OCI-LY3 (cell line): Measurements from ENCODE around the gene MLLT10.
"Not testable (repeated sequence)": the region's sequence is repeated elsewhere in the genome, so short reads cannot be mapped to it uniquely, and the experiment has no call there.

Source experiments
- H2AFZ ChIP-seq: fragments of 200-600, 300-600 bp; shearing (Covaris generic); 2 replicates; pipeline ENCODE4 v1.6.0; 2014; ENCODE audit warnings: antibody characterized with exemption, low read depth, low read length
- H3K27ac ChIP-seq: fragments of 200-600, 300-600 bp; sonication (generic); 2 replicates; pipeline ENCODE4 v1.5.1; 2014; ENCODE audit warnings: mild to moderate bottlenecking, low read length, moderate library complexity, mixed read lengths
- H3K27me3 ChIP-seq: fragments of 200-600, 300-600 bp; sonication (generic); 2 replicates; pipeline ENCODE4 v1.6.1; 2014; ENCODE audit warnings: low read depth, low read length, mixed read lengths
- H3K36me3 ChIP-seq: fragments of 200-600, 300-600 bp; sonication (generic); replicated peaks from 2 replicates; pipeline ENCODE3; 2014; ENCODE audit warnings: low read depth, low read length, mixed read lengths
- H3K4me1 ChIP-seq: fragments of 300-600, 200-600 bp; sonication (generic); 2 replicates; pipeline ENCODE4 v1.6.1; 2014; ENCODE audit warnings: low read length, mixed read lengths
- H3K4me2 ChIP-seq: fragments of 200-600, 300-600 bp; sonication (generic); 2 replicates; pipeline ENCODE4 v1.6.1; 2014; ENCODE audit warnings: low read length, mixed read lengths
- H3K4me3 ChIP-seq: fragments of 300-600, 200-600 bp; sonication (generic); 2 replicates; pipeline ENCODE4 v1.5.1; 2014; ENCODE audit warnings: antibody characterized with exemption, mild to moderate bottlenecking, low read length, moderate library complexity
- H3K79me2 ChIP-seq: fragments of 300-600, 200-600 bp; shearing (Covaris generic); 2 replicates; pipeline ENCODE4 v1.6.1; 2014; ENCODE audit warnings: mild to moderate bottlenecking, low read length, mixed read lengths
- H3K9ac ChIP-seq: fragments of 300-600, 200-600 bp; shearing (Covaris generic); 2 replicates; pipeline ENCODE4 v1.6.0; 2014; ENCODE audit warnings: mild to moderate bottlenecking, low read length, moderate library complexity
- H3K9me3 ChIP-seq: fragments of 200-600, 300-600 bp; shearing (Covaris generic); 2 replicates; pipeline ENCODE4 v1.6.1; 2014; ENCODE audit warnings: low read length, mixed read lengths; ENCODE audit not compliant: insufficient read depth
- H4K20me1 ChIP-seq: fragments of 200-600, 300-600 bp; sonication (generic); 2 replicates; pipeline ENCODE4 v1.6.1; 2016; ENCODE audit warnings: low read length, mixed read lengths; ENCODE audit not compliant: insufficient read depth
- EZH2phosphoT487 ChIP-seq: fragments of 200-600 bp; shearing (Covaris generic); IDR thresholded peaks from 2 replicates; pipeline ENCODE4 v1.6.1; 2018; ENCODE audit warnings: antibody characterized with exemption, mixed run types, low read depth
- TF ChIP-seq, protein P1 (sequence below): fragments of 200-600, 300-600 bp; sonication (generic); IDR thresholded peaks from 2 replicates; pipeline ENCODE4 v1.5.1; 2014; ENCODE audit warnings: antibody characterized with exemption, low read length, low read depth

The MLLT10 gene

DNA sequence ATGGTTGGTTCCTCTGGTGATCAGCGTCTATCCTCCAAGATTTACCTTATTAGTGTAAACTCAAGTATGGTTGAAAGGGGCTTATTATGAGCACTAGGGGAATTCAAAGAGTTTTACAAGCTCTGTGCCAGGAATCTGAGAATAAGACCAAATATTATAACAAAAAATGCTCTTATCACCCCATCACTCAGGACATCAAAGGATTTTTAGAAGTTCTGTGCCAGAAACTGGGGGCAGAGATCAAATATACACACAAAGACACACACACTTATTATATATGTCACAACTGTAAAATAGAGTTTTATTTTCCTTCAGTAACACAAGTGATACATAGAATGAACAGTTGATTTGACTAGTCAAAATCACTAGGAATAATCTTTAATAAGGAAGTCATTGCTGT lies 89.3 kb downstream of the MLLT10 start:
- H4K20me1 ChIP-seq: no peaks in the 10 kb centered on the region
- H3K79me2 ChIP-seq: no peaks in the 10 kb centered on the region
- H3K4me2 ChIP-seq: no peak overlapping the region
- no peak overlapping the region for H3K27ac ChIP-seq
- no peak overlapping the region for H3K9ac ChIP-seq
- TF ChIP-seq, protein P1, sequence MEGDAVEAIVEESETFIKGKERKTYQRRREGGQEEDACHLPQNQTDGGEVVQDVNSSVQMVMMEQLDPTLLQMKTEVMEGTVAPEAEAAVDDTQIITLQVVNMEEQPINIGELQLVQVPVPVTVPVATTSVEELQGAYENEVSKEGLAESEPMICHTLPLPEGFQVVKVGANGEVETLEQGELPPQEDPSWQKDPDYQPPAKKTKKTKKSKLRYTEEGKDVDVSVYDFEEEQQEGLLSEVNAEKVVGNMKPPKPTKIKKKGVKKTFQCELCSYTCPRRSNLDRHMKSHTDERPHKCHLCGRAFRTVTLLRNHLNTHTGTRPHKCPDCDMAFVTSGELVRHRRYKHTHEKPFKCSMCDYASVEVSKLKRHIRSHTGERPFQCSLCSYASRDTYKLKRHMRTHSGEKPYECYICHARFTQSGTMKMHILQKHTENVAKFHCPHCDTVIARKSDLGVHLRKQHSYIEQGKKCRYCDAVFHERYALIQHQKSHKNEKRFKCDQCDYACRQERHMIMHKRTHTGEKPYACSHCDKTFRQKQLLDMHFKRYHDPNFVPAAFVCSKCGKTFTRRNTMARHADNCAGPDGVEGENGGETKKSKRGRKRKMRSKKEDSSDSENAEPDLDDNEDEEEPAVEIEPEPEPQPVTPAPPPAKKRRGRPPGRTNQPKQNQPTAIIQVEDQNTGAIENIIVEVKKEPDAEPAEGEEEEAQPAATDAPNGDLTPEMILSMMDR: no peak
- TF ChIP-seq EZH2phosphoT487: no peak
- H3K9me3 ChIP-seq: no peaks in the 10 kb centered on the region
- H3K36me3 ChIP-seq: no peaks in the 10 kb centered on the region
- H2AFZ ChIP-seq: no peak overlapping the region
- H3K4me1 ChIP-seq: no peaks in the 10 kb centered on the region
- no peaks in the 10 kb centered on the region for H3K27me3 ChIP-seq
- H3K4me3 ChIP-seq: no peak overlapping the region

DNA sequence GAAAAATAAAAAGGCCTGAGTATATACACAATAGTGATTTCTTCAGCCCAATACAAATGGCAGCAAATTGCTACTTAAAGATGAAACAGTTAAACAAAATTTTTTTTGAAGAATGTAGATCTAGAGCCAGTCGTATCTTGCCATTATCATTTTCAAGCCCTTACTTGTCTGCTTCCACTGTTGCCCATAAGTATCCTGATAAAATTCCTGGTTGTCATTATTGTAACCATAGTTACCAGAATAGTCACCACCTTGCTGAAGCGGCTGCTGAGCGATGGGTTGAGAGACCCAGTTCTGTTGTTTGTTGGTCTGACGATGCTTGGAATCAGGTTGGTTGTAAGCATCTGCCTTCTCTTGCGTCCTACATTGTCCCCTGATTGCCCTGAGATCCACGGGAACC lies 90.4 kb downstream of the MLLT10 start:
- H3K27ac ChIP-seq, H2AFZ ChIP-seq, H3K27me3 ChIP-seq, H3K9me3 ChIP-seq, H3K4me1 ChIP-seq, H3K4me3 ChIP-seq, H4K20me1 ChIP-seq, H3K36me3 ChIP-seq, H3K79me2 ChIP-seq, H3K9ac ChIP-seq, H3K4me2 ChIP-seq: not testable (repeated sequence)

DNA sequence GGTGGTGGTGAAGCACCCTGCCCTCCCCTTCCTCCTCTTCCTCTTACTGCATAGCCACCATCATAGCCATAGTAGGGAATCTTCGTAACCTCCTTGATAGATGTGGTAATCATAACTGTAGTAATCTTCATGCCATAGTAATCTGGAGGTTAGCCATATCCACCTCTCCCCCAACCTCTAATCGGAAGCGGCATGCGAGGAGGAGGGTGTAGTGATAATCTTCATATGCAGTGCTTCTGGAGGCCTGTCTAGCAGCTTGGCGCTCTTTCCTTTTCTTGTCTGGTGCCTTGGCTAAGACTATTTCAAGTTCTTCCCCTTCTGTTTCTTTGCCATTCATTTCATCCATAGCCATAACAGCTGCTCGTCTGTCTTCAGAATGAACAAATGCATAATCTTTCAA lies 90.9 kb downstream of the MLLT10 start:
- Histone ChIP-seq H3K4me1 (no peaks in the 10 kb centered on the region), H3K9me3 (no peaks in the 10 kb centered on the region), H3K27me3 (no peaks in the 10 kb centered on the region), H3K9ac (no peak overlapping the region), H3K4me3 (no peak overlapping the region), H3K27ac (no peak overlapping the region), H3K36me3 (no peaks in the 10 kb centered on the region), H3K79me2 (no peaks in the 10 kb centered on the region), H3K4me2 (no peak overlapping the region), H2AFZ (no peak overlapping the region), H4K20me1 (no peaks in the 10 kb centered on the region; the same call in 1 of the 2 replicates)
- no peak for TF ChIP-seq EZH2phosphoT487
- TF ChIP-seq, protein P1: no peak

DNA sequence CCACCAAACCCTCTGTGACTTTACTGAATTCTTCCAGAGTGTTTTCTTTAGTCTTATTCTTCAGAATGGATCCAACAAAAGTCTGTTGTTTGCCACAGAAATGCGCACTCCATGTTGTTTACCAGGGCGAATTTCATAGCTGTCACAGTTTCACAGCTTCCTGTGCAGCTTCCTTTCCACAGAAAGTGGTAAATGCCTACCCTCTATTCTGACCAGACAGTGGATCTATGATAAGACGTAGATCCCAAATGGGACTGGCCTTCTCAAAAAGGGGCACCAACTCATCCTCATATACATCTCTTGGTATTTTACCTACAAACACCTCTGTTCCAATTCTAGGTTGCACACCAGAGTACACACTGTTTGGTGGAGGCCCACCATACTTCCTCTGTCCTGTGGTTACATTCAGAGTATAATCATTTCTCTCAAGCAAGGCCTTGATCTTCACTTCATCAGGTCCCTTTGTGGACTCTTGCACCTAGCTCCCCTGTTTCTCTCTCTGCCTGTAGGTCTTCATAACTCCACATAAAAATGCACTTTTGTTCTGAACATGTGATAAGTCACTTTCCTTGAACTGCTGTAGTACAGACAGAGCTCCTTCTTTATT lies 91.7 kb downstream of the MLLT10 start:
- H3K9ac ChIP-seq: no peak overlapping the region
- H3K9me3 ChIP-seq: no peaks in the 10 kb centered on the region
- no peaks in the 10 kb centered on the region for H3K79me2 ChIP-seq
- H3K4me3 ChIP-seq: no peak overlapping the region
- TF ChIP-seq EZH2phosphoT487: no peak
- TF ChIP-seq, protein P1: no peak
- H2AFZ ChIP-seq: no peak overlapping the region
- H4K20me1 ChIP-seq: no peaks in the 10 kb centered on the region; the same call in 1 of the 2 replicates
- no peak overlapping the region for H3K4me2 ChIP-seq
- no peaks in the 10 kb centered on the region for H3K36me3 ChIP-seq
- no peaks in the 10 kb centered on the region for H3K4me1 ChIP-seq
- H3K27ac ChIP-seq: no peak overlapping the region
- H3K27me3 ChIP-seq: no peaks in the 10 kb centered on the region
